Heart right ventricle (tissue), 16 donors: ENCODE results near the gene ITGA2B. TPM values are rescaled to one million over a fixed set of nuclear protein-coding genes. Genes with fewer than 3 reads are reported as not detected.

Experiments
- ATAC-seq, 8 donors: fragments of 200-7000 bp; cut with Tn5 transposase; one replicate each; pipeline ENCODE4 v1.9.1; 2020; ENCODE audit warnings: mild to moderate bottlenecking in 8 of 8, moderate library complexity in 8 of 8, moderate number of reproducible peaks in 1 of 8
- DNase-seq, 2 donors: peaks; one replicate each; pipeline ENCODE4 v3.0.0-alpha.2; 2020
- H3K27ac ChIP-seq, 10 donors: fragments of 200-600 bp; sonication (generic) in 2 of 10; one replicate each; pipeline versions ENCODE4 v1.5.0 to v1.8.0; 2020 to 2022; ENCODE audit warnings: mild to moderate bottlenecking in 3 of 10
- H3K27me3 ChIP-seq, 7 donors: fragments of 200-600 bp; one replicate each; pipeline ENCODE4 v1.8.0; 2021 to 2022; ENCODE audit warnings: mild to moderate bottlenecking in 2 of 7
- H3K36me3 ChIP-seq, 9 donors: fragments of 200-600 bp; sonication (generic) in 1 of 9; one replicate each; pipeline versions ENCODE4 v1.5.0 to v1.8.0; 2020 to 2022; ENCODE audit warnings: mild to moderate bottlenecking in 2 of 9
- H3K4me1 ChIP-seq, 9 donors: fragments of 200-600 bp; sonication (generic) in 1 of 9; one replicate each; pipeline versions ENCODE4 v1.5.0 to v1.8.0; 2020 to 2022; ENCODE audit warnings: mild to moderate bottlenecking in 4 of 9
- H3K4me3 ChIP-seq, 10 donors: fragments of 200-600 bp; sonication (generic) in 2 of 10; one replicate each; pipeline versions ENCODE4 v1.5.0 to v1.8.0; 2020 to 2022; ENCODE audit warnings: mild to moderate bottlenecking in 7 of 10, moderate library complexity in 2 of 10
- H3K9me3 ChIP-seq, 11 donors: fragments of 200-600 bp in 10 of 11; sonication (generic) in 2 of 11; one replicate each; pipeline versions ENCODE4 v1.5.0 to v1.8.0; 2013 to 2022; ENCODE audit warnings: mild to moderate bottlenecking in 2 of 11, control low read depth in 1 of 11, moderate library complexity in 1 of 11
- CTCF ChIP-seq, 9 donors: fragments of 200-600 bp; sonication (generic) in 2 of 9; IDR thresholded peaks; one replicate each; pipeline versions ENCODE4 v1.5.0 to v1.8.0; 2021 to 2022; ENCODE audit warnings: antibody characterized with exemption in 9 of 9, mild to moderate bottlenecking in 5 of 9, moderate library complexity in 1 of 9
- WGBS, 2 donors: extraction: QIAGEN DNeasy Blood & Tissue Kit; methylation state at CpG; one replicate each; pipeline ENCODE4 v1.1.7; 2013; ENCODE audit warnings: inconsistent platforms in 1 of 2; 5-methylcytosine and 5-hydroxymethylcytosine counted together
- intact Hi-C, 10 donors: fragments of 100-400 bp; cut with DNase I; formaldehyde crosslinking; loops; one replicate each; pipeline versions ENCODE4 v1.11.1 to v1.14.2; 2022
- polyA plus RNA-seq, 2 donors: library from polyadenylated mRNA; stranded (reverse); fragments of 200-250 nt; gene quantifications; one replicate each; pipeline ENCODE4 v1.2.3, GENCODE V29; 2013
- total RNA-seq, 10 donors: library from RNA; stranded (reverse); fragmentation: NEBNext Ultra II Directional in 3 of 10; extraction: Animal tissue kit (Norgen Biotek cat#: 25700) in 3 of 10; gene quantifications; one replicate each; pipeline versions ENCODE4 v1.2.1 to v1.2.4, GENCODE V29; 2021 to 2023
- donor health status: Arrhythmogenic right ventricular cardiomyopathy.
- donor health status: ischemic (EF 13 %, LVEDD 7.1; RV severe dilation, severe dysfunction).
- donor health status: healthy with polysubstance abuse.
- donor health status: DM: no; HTN: yes; CAD: no.
- donor health status: DM: no; HTN: no; CAD: no.
- donor health status: ischemic (EF 25% LVEDD 6.9; RV normal size, moderate dysfunction).
- donor health status: ischemic (EF 25% LVEDD 5.7; RV mildly dilated, moderate dysfunction).
- donor health status: healthy.
- donor health status: DM: yes; HTN: yes; CAD: no.
- donor health status: Ischemic cardiomyopathy.
- donor health status: ischemic (EF 35%, LVEDD 5.7; RV mildly dilated, moderate dysfunction).
- donor health status: nonischemic (EF 11% LVEDD 7.7; RV severe dilation, severe dysfunction).
- donor health status: DM: yes; HTN: yes; CAD: no.
- donor health status: PGD.
- donor health status: ischemic (EF 29% LVEDD 5.4; RV normal size, mild dysfunction).
- donor health status: nonischemic (EF 23%, LVEDD 6.1; RV moderate dilation, normal function).

ITGA2B gene
- total and polyA plus RNA-seq, 12 donors = 0.18 to 1.2 (median 0.62) TPM; not detected in 1

- intact Hi-C loops = no loop called here
- Histone ChIP-seq H3K36me3 (no peaks in the 10 kb centered on the region), H3K27ac (no peak overlapping the region), H3K4me1 (peaks cover 0 to 32% (median 17%) of the 10 kb centered on the region in 9 donors), H3K27me3 (peaks cover 0 to 24% (median 0%) of the 10 kb centered on the region in 7 donors), H3K9me3 (no peaks in the 10 kb centered on the region), H3K4me3 (no peak overlapping the region)
- no peak for ATAC-seq
- TF ChIP-seq CTCF (IDR thresholded peaks at IDR 0.05) = no peak
- 91 to 93% methylated on average over 14 of the region's 14 CpGs for WGBS, 2 donors
- no peak for DNase-seq
Observed at GRCh38 chr17:44359458-44360143, 29.8 kb downstream of the ITGA2B start.

DNA sequence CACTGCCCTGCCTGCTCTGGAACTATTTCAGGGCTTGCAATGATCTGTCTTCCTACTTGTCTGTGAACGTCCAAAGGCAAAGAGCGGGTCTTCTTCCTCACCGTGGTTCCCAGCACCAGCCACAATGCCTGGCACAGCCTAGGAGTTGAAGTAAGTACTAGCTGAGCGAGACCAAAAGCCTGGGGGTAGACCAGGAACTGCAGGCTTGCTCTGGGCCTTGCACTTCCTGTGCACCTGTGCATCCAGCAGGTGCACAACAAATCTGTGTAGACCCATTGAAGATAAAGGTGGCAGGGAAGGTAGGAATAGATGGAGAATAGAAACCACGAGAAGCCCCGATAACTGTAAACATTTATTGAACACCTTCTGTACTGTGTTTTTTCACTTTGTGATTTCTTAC lies 30.4 kb downstream of the ITGA2B start:
- WGBS, 2 donors = 78 to 82% methylated on average over 6 of the region's 6 CpGs
- Histone ChIP-seq H3K4me3 (no peak overlapping the region), H3K27ac (no peak overlapping the region), H3K4me1 (peaks cover 0 to 29% (median 16%) of the 10 kb centered on the region in 9 donors), H3K36me3 (no peaks in the 10 kb centered on the region), H3K9me3 (no peaks in the 10 kb centered on the region), H3K27me3 (peaks cover 0 to 23% (median 0%) of the 10 kb centered on the region in 7 donors)
- intact Hi-C loops = no loop called here
- ATAC-seq (no peak), DNase-seq (no peak)
- no peak for TF ChIP-seq CTCF (IDR thresholded peaks at IDR 0.05)

DNA sequence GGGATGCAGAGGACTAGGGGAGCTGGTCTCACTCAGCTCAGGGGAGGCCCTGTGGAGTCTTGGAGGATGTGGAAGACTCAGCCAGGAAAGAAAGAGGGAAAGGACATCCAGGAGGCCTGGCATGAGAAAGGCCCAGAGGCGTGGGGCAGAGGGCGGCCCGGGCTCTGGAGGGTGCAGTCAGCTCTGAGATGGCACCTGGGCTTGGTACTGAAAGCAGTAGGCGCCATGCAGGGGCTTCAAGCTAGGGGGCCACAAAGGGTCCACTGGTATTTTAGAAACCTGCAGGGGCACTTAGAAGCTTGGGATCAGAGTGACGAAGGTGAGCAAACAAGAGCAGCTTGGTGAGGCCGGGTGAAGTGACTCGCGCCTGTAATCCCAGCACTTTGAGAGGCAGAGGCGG lies 31.4 kb downstream of the ITGA2B start:
- DNase-seq = no peak
- 94 to 97% methylated on average over 9 of the region's 9 CpGs for WGBS, 2 donors

DNA sequence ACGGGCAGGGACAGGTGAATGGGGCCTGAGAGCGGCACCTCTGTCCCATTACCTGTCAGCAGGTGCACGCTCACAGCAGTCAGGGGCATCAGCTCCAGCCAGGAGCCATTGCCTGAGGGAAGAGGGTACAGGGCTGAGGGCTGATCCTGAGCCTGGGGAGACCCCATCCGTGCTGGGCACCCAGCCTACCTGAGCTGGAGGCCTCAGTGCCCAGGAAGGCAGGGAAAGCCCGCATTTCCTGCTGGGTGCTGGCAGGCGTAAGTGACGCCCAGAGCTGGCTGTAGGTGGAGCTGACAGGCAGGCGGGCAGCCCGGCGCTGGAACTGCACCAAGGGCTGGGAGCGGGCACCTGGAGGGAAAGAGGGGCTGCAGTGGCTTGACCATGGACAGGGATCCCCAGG lies 33.2 kb downstream of the ITGA2B start:
- intact Hi-C loops = no loop called here
- TF ChIP-seq CTCF (IDR thresholded peaks at IDR 0.05) = no peak
- Histone ChIP-seq H3K27me3 (peaks cover 0 to under 1% (median 0%) of the 10 kb centered on the region in 7 donors), H3K9me3 (no peaks in the 10 kb centered on the region), H3K4me1 (peaks cover 0 to 6% (median 0%) of the 10 kb centered on the region in 9 donors), H3K4me3 (no peak overlapping the region), H3K27ac (no peak overlapping the region), H3K36me3 (peaks cover 0 to 20% (median 16%) of the 10 kb centered on the region in 9 donors)
- DNase-seq (no peak), ATAC-seq (no peak)
- 94 to 95% methylated on average over 11 of the region's 11 CpGs for WGBS, 2 donors

More for the DNA sequence above, 31.4 kb downstream of the ITGA2B start:
- no peak overlapping the region for H3K4me3 ChIP-seq
- intact Hi-C loops = no loop called here
- no peak overlapping the region for H3K27ac ChIP-seq
- H3K9me3 ChIP-seq = no peaks in the 10 kb centered on the region
- no peak for ATAC-seq
- no peak for TF ChIP-seq CTCF (IDR thresholded peaks at IDR 0.05)
- H3K27me3 ChIP-seq = peaks cover 0 to 19% (median 0%) of the 10 kb centered on the region in 7 donors
- peaks cover 0 to 2% (median 0%) of the 10 kb centered on the region in 9 donors for H3K36me3 ChIP-seq
- peaks cover 0 to 25% (median 11%) of the 10 kb centered on the region in 9 donors for H3K4me1 ChIP-seq
